ENCODE data around the gene PDE3B. TPM values are rescaled to one million over a fixed set of nuclear protein-coding genes. Genes with fewer than 3 reads are reported as not detected.

The PDE3B gene
- total RNA-seq, 2 donors from 2014 or later: 21.1 to 23.4 TPM

DNA sequence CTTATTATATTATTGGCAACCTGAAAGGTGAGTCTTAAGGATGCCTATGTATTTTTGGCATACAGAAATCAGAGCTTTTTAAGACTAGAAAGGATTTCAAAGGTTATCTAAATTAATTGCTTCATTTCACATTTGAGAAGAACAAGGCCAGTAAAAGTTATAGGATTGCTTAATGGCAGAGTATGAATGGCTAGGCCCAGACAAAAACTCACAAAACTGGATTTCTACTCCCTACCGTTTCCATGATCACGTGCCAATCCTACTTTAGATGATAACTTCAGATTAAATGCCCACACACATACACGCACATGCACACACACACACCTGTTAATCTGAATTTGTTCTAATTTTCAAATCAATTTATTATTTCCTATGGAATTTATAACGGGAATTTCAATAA is 1.8 kb upstream of the PDE3B start:
- Histone ChIP-seq H3K4me1 (replicated peaks) (peaks cover 2% of the 10 kb centered on the region), H3K4me3 (no peak overlapping the region), H3K36me3 (no peaks in the 10 kb centered on the region), H3K9me3 (no peaks in the 10 kb centered on the region), H3K27ac (no peak overlapping the region), H3K27me3 (replicated peaks; ENCODE audit: insufficient read depth) (no peaks in the 10 kb centered on the region)
- intact Hi-C loops (cut with DNase I): loop anchor here (5.0 to 10.0 kb wide), 2 partner anchors 104 to 253 kb away; partner anchors contain the start of gene CYP2R1
- DNase-seq (ENCODE audit: low spot score): peak; percentile 36
- WGBS: 50% methylated on average over 4 of the region's 4 CpGs
- TF ChIP-seq POLR2AphosphoS5 (IDR thresholded peaks at IDR 0.05) (peak; percentile 46), POLR2A (IDR thresholded peaks at IDR 0.05) (no peak)

DNA sequence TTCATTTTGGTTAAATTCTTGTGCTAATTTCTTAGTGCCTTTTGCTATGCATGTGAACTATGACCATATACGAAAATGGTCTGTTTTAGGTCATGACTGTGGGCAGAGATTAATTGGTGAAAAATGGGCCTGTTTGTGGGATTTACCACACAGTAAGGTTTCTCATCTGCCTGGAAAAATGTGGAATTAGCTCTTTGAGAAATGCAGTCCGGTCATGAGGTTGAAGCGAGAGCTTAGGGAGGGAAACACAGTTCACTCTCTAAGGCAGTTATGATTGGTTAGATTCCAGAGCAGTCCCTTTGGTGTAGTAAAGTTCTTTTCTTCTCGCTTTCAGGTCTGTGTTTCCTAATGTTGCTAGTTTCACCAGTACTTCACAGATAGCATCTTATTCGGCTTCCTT is 1.2 kb upstream of the PDE3B start:
- H3K27me3 ChIP-seq (replicated peaks; ENCODE audit: insufficient read depth): no peaks in the 10 kb centered on the region
- H3K4me1 ChIP-seq (replicated peaks): peaks cover 2% of the 10 kb centered on the region
- intact Hi-C loops (cut with DNase I): loop anchor here (5.0 to 10.0 kb wide), 2 partner anchors 105 to 252 kb away; partner anchors contain the start of gene CYP2R1
- 87% methylated on average over 5 of the region's 5 CpGs for WGBS
- H3K9me3 ChIP-seq: no peaks in the 10 kb centered on the region
- no peak overlapping the region for H3K4me3 ChIP-seq
- no peak for TF ChIP-seq POLR2A (IDR thresholded peaks at IDR 0.05)
- no peak for TF ChIP-seq CTCF (IDR thresholded peaks at IDR 0.05)
- TF ChIP-seq POLR2AphosphoS5 (IDR thresholded peaks at IDR 0.05): no peak
- no peaks in the 10 kb centered on the region for H3K36me3 ChIP-seq
- H3K27ac ChIP-seq: peak overlapping the region in 1 of 2 donors; percentile 90
- no peak for DNase-seq (ENCODE audit: low spot score)

- Histone ChIP-seq H3K4me3 (peak overlapping the region; percentile 87 to 89), H3K27ac (peak overlapping the region; percentile 90 to 91), H3K27me3 (replicated peaks; ENCODE audit: insufficient read depth) (no peaks in the 10 kb centered on the region), H3K36me3 (no peaks in the 10 kb centered on the region), H3K9me3 (no peaks in the 10 kb centered on the region), H3K4me1 (replicated peaks) (peaks cover 2% of the 10 kb centered on the region)
- intact Hi-C loops (cut with DNase I): loop anchor here (5.0 to 10.0 kb wide), 2 partner anchors 106 to 252 kb away; partner anchors contain the start of gene CYP2R1
- TF ChIP-seq POLR2A (IDR thresholded peaks at IDR 0.05) (no peak), POLR2AphosphoS5 (IDR thresholded peaks at IDR 0.05) (no peak), CTCF (IDR thresholded peaks at IDR 0.05) (no peak)
- WGBS: 45% methylated on average over 33 of the region's 52 CpGs
- no peak for DNase-seq (ENCODE audit: low spot score)
These were observed 519 bp upstream of the PDE3B start for GRCh38 chr11:14642873-14643696.

GRCh38 chr11:14644226-14645014 is 816 bp downstream of the PDE3B start:
- H3K36me3 ChIP-seq: no peaks in the 10 kb centered on the region
- TF ChIP-seq POLR2AphosphoS5 (IDR thresholded peaks at IDR 0.05): no peak
- TF ChIP-seq POLR2A (IDR thresholded peaks at IDR 0.05): no peak
- WGBS: under 1% methylated on average over 54 of the region's 65 CpGs
- peak overlapping the region; percentile 87 to 89 for H3K4me3 ChIP-seq
- peak overlapping the region; percentile 90 to 91 for H3K27ac ChIP-seq
- intact Hi-C loops (cut with DNase I): loop anchor here (5.0 to 10.0 kb wide), 2 partner anchors 107 to 250 kb away; partner anchors contain the start of gene CYP2R1
- H3K27me3 ChIP-seq (replicated peaks; ENCODE audit: insufficient read depth): no peaks in the 10 kb centered on the region
- peaks cover 2% of the 10 kb centered on the region for H3K4me1 ChIP-seq (replicated peaks)
- DNase-seq (ENCODE audit: low spot score): peak; percentile 25
- H3K9me3 ChIP-seq: no peaks in the 10 kb centered on the region

GRCh38 chr11:14645015-14645912 is 1.7 kb downstream of the PDE3B start:
- 7% methylated on average over 17 of the region's 17 CpGs for WGBS
- DNase-seq (ENCODE audit: low spot score): no peak
- Histone ChIP-seq H3K4me1 (replicated peaks) (peaks cover under 1% of the 10 kb centered on the region), H3K4me3 (peak overlapping the region; percentile 87 to 89), H3K9me3 (no peaks in the 10 kb centered on the region), H3K36me3 (no peaks in the 10 kb centered on the region), H3K27me3 (replicated peaks; ENCODE audit: insufficient read depth) (no peaks in the 10 kb centered on the region), H3K27ac (peak overlapping the region; percentile 90 to 91)
- intact Hi-C loops (cut with DNase I): loop anchor here (10.0 kb wide), 1 partner anchor 250 kb away; the partner anchor contains the start of gene CYP2R1
- TF ChIP-seq POLR2A (IDR thresholded peaks at IDR 0.05) (no peak), CTCF (IDR thresholded peaks at IDR 0.05) (no peak), POLR2AphosphoS5 (IDR thresholded peaks at IDR 0.05) (no peak)

Measured in prostate gland (tissue), 2 donors.